HepG2 (cell line): ENCODE results near the gene HHATL. TPM values are rescaled to one million over a fixed set of nuclear protein-coding genes. Genes with fewer than 3 reads are reported as not detected.

Source experiments
- ATAC-seq: fragments of 200-7000 bp; cut with Tn5 transposase; 3 replicates; pipeline ENCODE4 v1.9.1; 2020; ENCODE audit warnings: mild to moderate bottlenecking, moderate library complexity
- BruUV-seq: library from RNA; stranded (reverse); fragments of 400-500 nt; replicated peaks from 2 replicates; lab custom pipeline; 2021; lab: Mats Ljungman, UMichigan
- CTCF ChIA-PET: fragments of 300-600 bp; formaldehyde crosslinking; extraction: SDS; loops from one replicate; lab custom pipeline; 2021; ENCODE audit warnings: low total read pairs, inconsistent platforms, low intra/inter-chr PET ratio; lab: Yijun Ruan, JAX
- POLR2A ChIA-PET: fragments of 350-600 bp; sonication (Branson Sonifier 250); formaldehyde crosslinking; loops from one replicate; lab custom pipeline; 2020; ENCODE audit warnings: antibody characterized with exemption, inconsistent platforms; lab: Yijun Ruan, JAX
- DNase-seq: peaks from one replicate; pipeline ENCODE4 v3.0.0-alpha.2; 2015; ENCODE audit warnings: low spot score
- FAIRE-seq: peaks from 3 replicates; lab custom pipeline; 2011; peaks lifted over from hg19 to GRCh38; lab: Jason Lieb, UNC
- H2AFZ ChIP-seq: one replicate; pipeline ENCODE4 v1.6.1; 2011; ENCODE audit warnings: low read length, inconsistent platforms
- H3K27ac ChIP-seq: fragments of 300-600 bp; 3 replicates; pipeline ENCODE4 v1.8.0; 2011; ENCODE audit warnings: mixed run types, mild to moderate bottlenecking, mixed read lengths, low read length, inconsistent platforms; ENCODE audit not compliant: insufficient read depth; ENCODE audit errors: extremely low read length
- H3K27me3 ChIP-seq, 2 experiments: fragments of 200-600 bp in 1 of 2; 2 replicates in 1 of 2; 3 replicates in 1 of 2; pipeline versions ENCODE4 v1.6.0 to v1.8.0; 2011; ENCODE audit warnings: low read length in 2 of 2, mild to moderate bottlenecking in 2 of 2, moderate library complexity in 2 of 2, inconsistent platforms in 1 of 2; ENCODE audit not compliant: insufficient read depth in 2 of 2, control insufficient read depth in 1 of 2
- H3K36me3 ChIP-seq, 2 experiments: fragments of 200-600 bp in 1 of 2; replicated peaks in 1 of 2; 2 replicates in 1 of 2; 3 replicates in 1 of 2; pipeline versions ENCODE4 v1.5.1 to v1.8.0; 2011; ENCODE audit warnings: low read length in 2 of 2, inconsistent platforms in 1 of 2; ENCODE audit not compliant: insufficient read depth in 2 of 2, control insufficient read depth in 1 of 2
- H3K4me1 ChIP-seq: 2 replicates; pipeline ENCODE4 v1.5.1; 2012; ENCODE audit warnings: low read length, inconsistent platforms; ENCODE audit not compliant: insufficient read depth
- H3K4me2 ChIP-seq: 2 replicates; pipeline ENCODE4 v1.6.0; 2011; ENCODE audit warnings: low read depth, low read length, inconsistent platforms
- H3K4me3 ChIP-seq, 3 experiments: fragments of 200-600 bp in 1 of 3; sonication (generic), shearing (Covaris generic) in 1 of 3; replicated peaks in 1 of 3; 2 replicates each; pipeline ENCODE4 v1.5.1; 2011 to 2016; ENCODE audit warnings: low read length in 3 of 3, inconsistent platforms in 2 of 3, low read depth in 2 of 3, mild to moderate bottlenecking in 2 of 3, control low read depth in 1 of 3, mixed read lengths in 1 of 3; ENCODE audit not compliant: insufficient read depth in 1 of 3
- H3K79me2 ChIP-seq: one replicate; pipeline ENCODE4 v1.6.1; 2011; ENCODE audit warnings: low read length, inconsistent platforms; ENCODE audit not compliant: insufficient read depth
- H3K9ac ChIP-seq: 2 replicates; pipeline ENCODE4 v1.6.0; 2011; ENCODE audit warnings: mild to moderate bottlenecking, low read depth, low read length, inconsistent platforms; ENCODE audit not compliant: insufficient read depth
- H3K9me3 ChIP-seq: 2 replicates; pipeline ENCODE4 v1.5.1; 2012; ENCODE audit warnings: mild to moderate bottlenecking, low read length
- H4K20me1 ChIP-seq: 2 replicates; pipeline ENCODE4 v1.6.0; 2011; ENCODE audit warnings: inconsistent platforms, mild to moderate bottlenecking, low read length, moderate library complexity; ENCODE audit not compliant: insufficient read depth
- GTF2F1 ChIP-seq: fragments of 150-350 bp; IDR thresholded peaks from 2 replicates; pipeline ENCODE4 v1.6.1; 2014; ENCODE audit warnings: low read length
- IKZF1 ChIP-seq: fragments of 450-650 bp; IDR thresholded peaks from 2 replicates; pipeline ENCODE4 v1.7.1; 2016
- POLR2G ChIP-seq: fragments of 200-400 bp; formaldehyde crosslinking; IDR thresholded peaks from 2 replicates; pipeline ENCODE4 v1.6.1; 2018; ENCODE audit warnings: mild to moderate bottlenecking, low read depth, low read length, moderate library complexity
- PRMT3 ChIP-seq: sonication (generic); formaldehyde crosslinking; IDR thresholded peaks from 2 replicates; pipeline ENCODE4 v1.8.1; 2022; ENCODE audit warnings: low read depth, mild to moderate bottlenecking, moderate library complexity, missing genetic modification reagents, borderline replicate concordance
- TAF15 ChIP-seq: fragments of 200-400 bp; formaldehyde crosslinking; IDR thresholded peaks from one replicate; pipeline ENCODE4 v1.6.1; 2018; ENCODE audit warnings: mild to moderate bottlenecking, low read depth, low read length; ENCODE audit not compliant: poor library complexity, severe bottlenecking
- ZNF124 ChIP-seq: sonication (generic); formaldehyde crosslinking; IDR thresholded peaks from 2 replicates; pipeline ENCODE4 v1.4.0; 2020; ENCODE audit warnings: missing genetic modification reagents
- ZNF224 ChIP-seq: sonication (generic); formaldehyde crosslinking; IDR thresholded peaks from 2 replicates; pipeline ENCODE4 v1.5.0; 2020; ENCODE audit warnings: mild to moderate bottlenecking, missing genetic modification reagents
- ZNF569 ChIP-seq: sonication (generic); formaldehyde crosslinking; IDR thresholded peaks from 2 replicates; pipeline ENCODE4 v1.5.0; 2020; ENCODE audit warnings: mild to moderate bottlenecking, missing genetic modification reagents, moderate library complexity, borderline replicate concordance
- ZNF577 ChIP-seq: sonication (generic); formaldehyde crosslinking; IDR thresholded peaks from 2 replicates; pipeline ENCODE4 v1.4.0; 2020; ENCODE audit warnings: mild to moderate bottlenecking, low read depth, missing genetic modification reagents, borderline replicate concordance
- ZNF629 ChIP-seq: sonication (generic); formaldehyde crosslinking; conservative IDR thresholded peaks from 2 replicates; pipeline ENCODE4 v1.5.0; 2020; ENCODE audit warnings: missing genetic modification reagents
- ZNF724P ChIP-seq: sonication (generic); formaldehyde crosslinking; IDR thresholded peaks from 2 replicates; pipeline ENCODE4 v1.8.0; 2022; ENCODE audit warnings: missing genetic modification reagents, borderline replicate concordance
- ZNF83 ChIP-seq: sonication (generic); formaldehyde crosslinking; IDR thresholded peaks from 2 replicates; pipeline ENCODE4 v1.4.0; 2020; ENCODE audit warnings: missing genetic modification reagents, mild to moderate bottlenecking, borderline replicate concordance
- WGBS: methylation state at CpG from one replicate; pipeline ENCODE4 v1.1.6; 2017; ENCODE audit warnings: low lambda C conversion rate; 5-methylcytosine and 5-hydroxymethylcytosine counted together
- in situ Hi-C: cut with HindIII; loops from 2 replicates; pipeline ENCODE4 v1.10.0; 2017; ENCODE audit warnings: low pct_unique_long_range_greater_than_20kb; ENCODE audit not compliant: extremely low pct_ligation_motif_present
- intact Hi-C: fragments of 100-400 bp; cut with micrococcal nuclease; formaldehyde crosslinking; loops from one replicate; pipeline ENCODE4 v1.10.0; 2022; ENCODE audit not compliant: unreplicated experiment
- polyA plus RNA-seq, 8 experiments: library from polyadenylated mRNA; depleted of rRNA in 3 of 8; stranded (reverse) in 7 of 8; unstranded in 1 of 8; fragments of >200 nt; fragmentation: Illumina TruSeq in 4 of 8; extraction: Trizol in 4 of 8; gene quantifications; 2 replicates each; pipeline versions ENCODE4 v1.2.1 to v1.2.3, GENCODE V29; 2011 to 2016; ENCODE audit warnings: low read depth in 4 of 8, missing spikeins in 1 of 8, mixed read lengths in 1 of 8; ENCODE audit not compliant: insufficient read depth in 1 of 8
- total RNA-seq, 5 experiments: library from RNA; depleted of rRNA; stranded (reverse); fragments of >200 nt; fragmentation: Illumina TruSeq; extraction: Trizol; gene quantifications; 2 replicates each; pipeline ENCODE4 v1.2.3, GENCODE V29; 2016; ENCODE audit warnings: low read depth in 1 of 5
- TF ChIP-seq, protein P1 (sequence below): sonication (generic); formaldehyde crosslinking; IDR thresholded peaks from 2 replicates; pipeline ENCODE4 v1.4.0; 2020; ENCODE audit warnings: mild to moderate bottlenecking, low read depth, missing genetic modification reagents
- TF ChIP-seq, protein P2 (sequence below): sonication (generic); formaldehyde crosslinking; IDR thresholded peaks from 2 replicates; pipeline ENCODE4 v1.8.1; 2023; ENCODE audit warnings: mild to moderate bottlenecking, missing genetic modification reagents

Gene HHATL
- total and polyA plus RNA-seq, 2 of the 13 experiments (the other 11 are each of a cell fraction or from before 2014, with no cell fraction given), result 0.26 TPM; not detected in 1

DNA sequence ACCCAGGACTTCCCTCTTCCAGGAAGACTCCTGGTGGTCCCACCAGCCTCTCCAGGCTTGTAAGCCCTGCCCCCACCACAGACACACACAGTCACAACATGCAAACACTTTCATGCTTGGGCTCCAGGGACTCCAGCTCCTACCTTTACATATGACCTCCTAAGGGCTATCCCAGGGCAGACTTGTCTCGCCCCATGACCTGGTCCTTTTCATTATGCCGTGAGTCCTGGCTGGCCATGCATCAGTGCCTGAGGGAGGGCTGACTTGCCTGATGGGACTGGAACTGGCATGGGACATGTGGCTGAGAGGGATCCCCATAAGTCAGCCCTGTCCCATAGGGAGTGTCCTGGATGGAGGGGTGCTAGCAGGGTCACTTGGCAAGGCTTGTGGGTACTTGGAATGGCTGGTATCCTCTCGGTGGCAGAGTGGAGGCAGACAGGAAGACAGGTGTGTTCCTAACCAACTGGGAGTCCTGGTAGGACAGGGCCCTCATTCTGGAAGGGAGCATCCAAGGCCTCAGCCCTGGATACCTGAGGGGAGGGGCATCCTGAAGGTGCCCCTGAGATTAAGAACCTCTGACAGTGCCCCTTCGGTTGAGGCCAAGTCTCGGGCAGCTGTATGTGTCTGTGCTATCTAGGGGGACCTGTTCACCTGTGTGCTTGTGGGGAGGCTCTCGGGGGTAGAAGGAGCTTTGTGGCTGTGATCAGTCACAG is 540 bp upstream of the HHATL start:
- Histone ChIP-seq H3K4me2 (no peak overlapping the region), H2AFZ (no peak overlapping the region), H3K4me3 (no peak overlapping the region), H3K27me3 (peaks cover 2 to 12% of the 10 kb centered on the region in 2 experiments; a peak in 3 of 5 replicates), H3K27ac (no peak overlapping the region), H3K36me3 (no peaks in the 10 kb centered on the region), H4K20me1 (no peaks in the 10 kb centered on the region), H3K4me1 (no peaks in the 10 kb centered on the region)
- in situ Hi-C loops, result no loop called here
- intact Hi-C loops, result no loop called here
- no TSS peak for BruUV-seq
- DNase-seq, result no peak
- TF ChIP-seq GTF2F1 (no peak), ZNF224 (no peak), POLR2G (no peak)
- TF ChIP-seq, protein P1, sequence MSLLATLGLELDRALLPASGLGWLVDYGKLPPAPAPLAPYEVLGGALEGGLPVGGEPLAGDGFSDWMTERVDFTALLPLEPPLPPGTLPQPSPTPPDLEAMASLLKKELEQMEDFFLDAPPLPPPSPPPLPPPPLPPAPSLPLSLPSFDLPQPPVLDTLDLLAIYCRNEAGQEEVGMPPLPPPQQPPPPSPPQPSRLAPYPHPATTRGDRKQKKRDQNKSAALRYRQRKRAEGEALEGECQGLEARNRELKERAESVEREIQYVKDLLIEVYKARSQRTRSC (CRISPR knock-in tag), result no peak
- TF ChIP-seq, all 625 proteins: peak for 0
- ChIA-PET POLR2A (no interaction called here), CTCF (no interaction called here)
- Histone ChIP-seq H3K9me3 (no peaks in the 10 kb centered on the region), H3K9ac (no peak overlapping the region), H3K79me2 (no peaks in the 10 kb centered on the region)
- FAIRE-seq (no peak), ATAC-seq (no peak)
- 25% methylated on average over 3 of the region's 6 CpGs for WGBS

DNA sequence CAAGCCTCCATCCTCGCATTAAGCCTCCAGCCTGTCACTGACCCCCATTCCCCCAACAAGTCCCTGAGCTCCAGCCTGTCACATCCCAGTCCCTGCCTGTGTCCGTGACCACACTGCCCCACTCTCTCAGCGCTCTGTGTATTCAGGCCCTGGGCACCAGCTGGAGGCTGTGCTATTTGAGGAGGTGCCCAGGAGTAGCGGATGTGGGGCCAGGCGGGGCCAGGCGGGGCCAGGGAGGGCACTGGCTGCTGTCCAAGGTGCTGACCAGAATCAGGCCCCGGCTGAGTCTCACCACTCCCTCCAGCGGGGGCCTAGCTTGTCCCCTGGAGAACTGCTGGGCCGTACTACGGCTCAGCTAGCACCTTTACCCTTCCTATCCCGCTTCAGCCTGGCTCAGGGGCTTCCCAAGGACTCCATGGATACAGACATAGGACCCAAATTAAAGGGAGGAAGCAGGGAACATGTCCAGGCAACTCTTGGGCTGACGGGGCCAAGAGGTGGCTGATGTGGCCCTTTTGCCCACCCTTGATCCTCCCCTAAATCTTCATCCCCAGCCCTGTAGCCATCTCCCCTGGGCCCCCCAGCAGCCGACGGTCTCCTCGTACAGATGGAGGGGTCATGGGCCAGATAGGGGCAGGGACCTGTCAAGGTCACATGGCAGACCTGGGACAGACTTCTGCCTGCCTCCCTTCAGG is 1.1 kb downstream of the HHATL start:
- Histone ChIP-seq H3K4me1 (no peaks in the 10 kb centered on the region), H3K27me3 (peaks cover 3 to 8% of the 10 kb centered on the region in 2 experiments; a peak in 2 of 5 replicates), H3K4me3 (no peak overlapping the region), H3K27ac (no peak overlapping the region), H4K20me1 (no peaks in the 10 kb centered on the region), H2AFZ (no peak overlapping the region), H3K79me2 (no peaks in the 10 kb centered on the region), H3K36me3 (no peaks in the 10 kb centered on the region), H3K9me3 (no peaks in the 10 kb centered on the region), H3K4me2 (no peak overlapping the region), H3K9ac (no peak overlapping the region)
- POLR2A ChIA-PET, result interaction anchor here (0.8 kb wide), 1 partner anchor 13 kb away, joined by 3 read pairs; no protein-coding TSS in a partner anchor
- in situ Hi-C loops, result no loop called here
- intact Hi-C loops, result loop anchor here (1.0 kb wide), 1 partner anchor 21 kb away; no protein-coding TSS in a partner anchor
- WGBS, result 28% methylated on average over 8 of the region's 15 CpGs
- DNase-seq, result peak; percentile 27
- CTCF ChIA-PET, result no interaction called here
- ATAC-seq, result peak; percentile 84
- no TSS peak for BruUV-seq
- no peak for FAIRE-seq
- no peak for TF ChIP-seq ZNF569 (CRISPR knock-in tag)
- TF ChIP-seq IKZF1, result no peak
- TF ChIP-seq PRMT3 (CRISPR knock-in tag), result peak; percentile 78; the same call in 1 of the 2 replicates
- TF ChIP-seq ZNF724P (CRISPR knock-in tag), result peak; percentile 86; the same call in 1 of the 2 replicates
- peak; percentile 85; the same call in 1 of the 2 replicates for TF ChIP-seq ZNF124 (CRISPR knock-in tag)
- TF ChIP-seq, protein P2, sequence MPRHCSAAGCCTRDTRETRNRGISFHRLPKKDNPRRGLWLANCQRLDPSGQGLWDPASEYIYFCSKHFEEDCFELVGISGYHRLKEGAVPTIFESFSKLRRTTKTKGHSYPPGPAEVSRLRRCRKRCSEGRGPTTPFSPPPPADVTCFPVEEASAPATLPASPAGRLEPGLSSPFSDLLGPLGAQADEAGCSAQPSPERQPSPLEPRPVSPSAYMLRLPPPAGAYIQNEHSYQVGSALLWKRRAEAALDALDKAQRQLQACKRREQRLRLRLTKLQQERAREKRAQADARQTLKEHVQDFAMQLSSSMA (CRISPR knock-in tag), result peak; percentile 88; the same call in 1 of the 2 replicates
- TF ChIP-seq ZNF629 (CRISPR knock-in tag), result 0 out of 2 replicates have a peak, but pooled peaks have one; percentile 16
- 0 out of 2 replicates have a peak, but pooled peaks have one; percentile 60 for TF ChIP-seq ZNF83 (CRISPR knock-in tag)
- no peak for TF ChIP-seq TAF15
- no peak for TF ChIP-seq ZNF577
